GM12801 (cell line): ENCODE results near the gene KRTAP12-1.

Experiments
- CTCF ChIP-seq: IDR thresholded peaks from one replicate; pipeline ENCODE4 v1.5.1; 2011; ENCODE audit warnings: control low read depth; ENCODE audit not compliant: insufficient read length; ENCODE audit errors: extremely low read depth

KRTAP12-1 gene

DNA sequence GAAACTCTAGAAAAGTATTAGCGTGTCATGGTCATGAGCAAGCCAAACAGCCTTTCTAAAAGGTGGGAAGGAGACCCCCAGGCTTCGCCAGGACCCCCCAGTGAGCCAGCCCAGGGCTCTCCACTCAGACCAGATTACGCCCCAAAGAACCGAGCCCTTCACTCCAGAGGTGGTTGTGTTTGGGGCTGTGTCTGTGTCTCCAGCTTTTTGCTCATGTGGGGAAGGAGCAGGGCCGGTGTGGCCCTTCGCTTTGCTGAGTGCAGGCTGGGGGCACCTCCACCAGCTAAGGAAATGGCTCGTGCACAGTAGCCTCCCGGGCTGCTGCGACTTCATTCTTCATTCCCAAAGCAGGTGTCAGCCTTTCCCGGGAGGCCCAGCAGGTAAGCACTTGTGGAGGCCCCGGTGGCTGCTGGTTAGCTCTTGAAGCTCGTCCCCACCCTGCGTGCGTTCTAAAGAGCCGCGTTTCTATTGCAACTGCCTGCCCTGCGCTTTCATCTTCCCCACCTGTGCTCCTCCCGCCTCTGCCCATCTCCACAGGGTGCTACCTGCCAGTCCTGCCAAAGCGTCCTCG, 28.9 kb upstream of the KRTAP12-1 start:
- no peak for TF ChIP-seq CTCF

DNA sequence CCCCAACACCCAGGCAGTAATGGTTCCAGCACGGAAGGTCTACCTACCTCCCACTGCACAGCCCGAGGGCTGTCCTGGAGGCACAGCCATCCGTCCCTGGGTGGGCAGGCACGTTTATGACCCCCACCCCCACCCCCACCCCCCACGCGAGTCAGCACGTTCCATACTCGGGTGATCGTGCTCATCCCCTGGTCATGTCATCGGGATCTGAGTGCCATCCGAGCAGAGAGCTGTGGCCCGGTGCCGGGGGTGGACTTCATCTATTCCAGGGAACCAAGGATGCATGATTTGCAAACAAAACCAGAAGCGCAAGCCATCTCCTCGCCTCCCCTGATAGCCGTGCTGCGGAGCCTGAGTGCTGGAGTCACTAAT, 28.3 kb upstream of the KRTAP12-1 start:
- no peak for TF ChIP-seq CTCF

- no peak for TF ChIP-seq CTCF
Observed at GRCh38 chr21:44709426-44710293, 27.7 kb upstream of the KRTAP12-1 start.

GRCh38 chr21:44708866-44709425, 27.0 kb upstream of the KRTAP12-1 start:
- no peak for TF ChIP-seq CTCF

DNA sequence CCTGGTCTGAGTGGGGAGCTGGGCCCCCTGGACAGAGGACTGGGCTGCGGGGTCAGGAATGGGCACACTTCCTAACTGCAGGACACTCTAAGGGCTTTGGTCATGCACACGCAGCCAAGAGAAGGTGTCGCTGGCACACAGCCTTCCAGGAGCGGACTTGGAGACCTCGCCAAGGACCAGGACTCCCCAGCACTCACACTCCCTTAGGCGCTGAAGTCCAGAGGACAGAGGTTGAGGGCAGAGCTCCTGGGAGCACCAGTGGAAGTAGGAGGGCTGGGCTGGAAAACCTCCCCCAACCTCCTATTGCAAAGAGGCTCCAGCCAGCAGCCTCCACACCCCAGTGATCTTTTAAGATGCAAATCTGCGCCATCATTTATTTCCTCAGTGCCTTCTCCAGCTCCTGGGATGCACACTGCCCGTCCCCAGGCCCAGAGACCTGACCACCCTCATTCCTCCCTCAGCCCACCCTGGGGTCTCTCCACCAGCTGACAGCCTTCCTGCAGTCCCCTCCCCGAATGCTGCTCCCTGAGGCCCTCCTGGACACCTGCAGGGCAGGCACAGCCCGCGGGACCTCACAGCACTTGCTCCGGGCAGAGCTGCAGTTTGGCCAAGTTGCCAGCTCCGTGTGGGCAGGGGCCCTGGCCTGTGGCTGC, 26.4 kb upstream of the KRTAP12-1 start:
- TF ChIP-seq CTCF = no peak

- no peak for TF ChIP-seq CTCF
Observed at GRCh38 chr21:44706706-44707581, 25.0 kb upstream of the KRTAP12-1 start.
